Lung (tissue), 12 donors: Measurements from ENCODE around the gene MARCKS. TPM values are rescaled to one million over a fixed set of nuclear protein-coding genes. Genes with fewer than 3 reads are reported as not detected.
A peak's percentile ranks its signal among the peaks of the same experiment; 100 is the strongest.

Experiments used
- ATAC-seq: fragments of 200-7000 bp; cut with Tn5 transposase; one replicate; pipeline ENCODE4 v1.9.1; 2020; ENCODE audit warnings: moderate number of reproducible peaks; ENCODE audit not compliant: insufficient read depth, low FRiP score
- DNase-seq, 3 donors: peaks; one replicate each; pipeline ENCODE4 v3.0.0-alpha.2; 2013 to 2017
- H3K27ac ChIP-seq, 2 donors: one replicate each; pipeline ENCODE4 v1.5.1; 2013; ENCODE audit warnings: mild to moderate bottlenecking in 2 of 2, moderate library complexity in 2 of 2, control low read depth in 1 of 2, inconsistent platforms in 1 of 2, low read depth in 1 of 2, low read length in 1 of 2
- H3K27me3 ChIP-seq, 3 donors: one replicate each; pipeline ENCODE4 v1.5.1; 2013; ENCODE audit warnings: low read length in 2 of 3; ENCODE audit not compliant: control insufficient read depth in 3 of 3, insufficient read depth in 3 of 3
- H3K36me3 ChIP-seq, 4 donors: one replicate each; pipeline ENCODE4 v1.5.1; 2013; ENCODE audit warnings: low read length in 4 of 4, mild to moderate bottlenecking in 1 of 4, moderate library complexity in 1 of 4; ENCODE audit not compliant: control insufficient read depth in 4 of 4, insufficient read depth in 4 of 4
- H3K4me1 ChIP-seq, 5 donors: one replicate each; pipeline ENCODE4 v1.5.1; 2013; ENCODE audit warnings: low read length in 5 of 5, mild to moderate bottlenecking in 2 of 5, moderate library complexity in 1 of 5; ENCODE audit not compliant: control insufficient read depth in 5 of 5, insufficient read depth in 5 of 5
- H3K4me3 ChIP-seq: one replicate; pipeline ENCODE4 v1.5.1; 2013; ENCODE audit warnings: mild to moderate bottlenecking, control low read depth, moderate library complexity
- H3K9ac ChIP-seq, 2 donors: one replicate each; pipeline ENCODE4 v1.5.1; 2013; ENCODE audit warnings: low read length in 2 of 2, control low read depth in 1 of 2; ENCODE audit not compliant: insufficient read depth in 1 of 2
- H3K9me3 ChIP-seq, 4 donors: one replicate each; pipeline ENCODE4 v1.5.1; 2013; ENCODE audit warnings: low read length in 3 of 4, mild to moderate bottlenecking in 1 of 4, moderate library complexity in 1 of 4; ENCODE audit not compliant: control insufficient read depth in 4 of 4, insufficient read depth in 3 of 4
- CTCF ChIP-seq: IDR thresholded peaks from 2 replicates; pipeline ENCODE4 v1.5.1; 2012; ENCODE audit warnings: mild to moderate bottlenecking; ENCODE audit errors: control extremely low read depth, extremely low read depth
- WGBS, 2 donors: extraction: QIAGEN DNeasy Blood & Tissue Kit; methylation state at CpG; one replicate each; pipeline ENCODE4 v1.1.7; 2013; 5-methylcytosine and 5-hydroxymethylcytosine counted together
- polyA plus RNA-seq, 2 donors: library from polyadenylated mRNA; stranded (reverse); fragments of 200-250 nt; gene quantifications; one replicate each; pipeline ENCODE4 v1.2.1, GENCODE V29; 2013
- total RNA-seq, 2 donors: library from RNA; depleted of rRNA in 1 of 2; stranded (reverse); fragments of >200 nt in 1 of 2; gene quantifications; one replicate each; pipeline ENCODE4 v1.2.1, GENCODE V29; 2014 to 2021
- donor health status: control.
- donor health status: control.
- donor health status: Bipolar disorder and iron deficiency.
- donor health status: healthy.
- donor health status: DM: yes; HTN: yes; CAD: no.

The MARCKS gene
- total and polyA plus RNA-seq, 4 donors, result 17.3 to 140 (median 72.2) TPM

GRCh38 chr6:113818578-113818977 is 38.6 kb upstream of the MARCKS start:
- 89 to 95% methylated on average over 1 of the region's 1 CpG for WGBS, 2 donors

GRCh38 chr6:113819169-113819830 is 37.8 kb upstream of the MARCKS start:
- WGBS, 2 donors, result 35 to 73% methylated on average over 2 of the region's 2 CpGs
- Histone ChIP-seq H3K27me3 (no peaks in the 10 kb centered on the region), H3K9me3 (no peaks in the 10 kb centered on the region), H3K4me3 (no peak overlapping the region), H3K4me1 (peaks cover 0 to 11% (median 0%) of the 10 kb centered on the region in 5 donors), H3K27ac (no peak overlapping the region), H3K9ac (no peak overlapping the region), H3K36me3 (no peaks in the 10 kb centered on the region)
- no peak for TF ChIP-seq CTCF
- ATAC-seq, result no peak
- no peak for DNase-seq

More at GRCh38 chr6:113818578-113818977, 38.6 kb upstream of the MARCKS start:
- no peak for TF ChIP-seq CTCF
- peaks cover 0 to 8% (median 0%) of the 10 kb centered on the region in 5 donors for H3K4me1 ChIP-seq
- no peak overlapping the region for H3K4me3 ChIP-seq
- no peaks in the 10 kb centered on the region for H3K27me3 ChIP-seq
- no peaks in the 10 kb centered on the region for H3K9me3 ChIP-seq
- H3K36me3 ChIP-seq, result no peaks in the 10 kb centered on the region
- DNase-seq (peak in 1 of 3 donors; percentile 42), ATAC-seq (no peak)
- H3K27ac ChIP-seq, result no peak overlapping the region
- no peak overlapping the region for H3K9ac ChIP-seq

GRCh38 chr6:113820761-113821160 is 36.4 kb upstream of the MARCKS start:
- DNase-seq, result no peak
- TF ChIP-seq CTCF, result no peak
- H3K27me3 ChIP-seq, result no peaks in the 10 kb centered on the region
- no peaks in the 10 kb centered on the region for H3K36me3 ChIP-seq
- WGBS, 2 donors, result 97% methylated on average over 5 of the region's 5 CpGs
- no peak for ATAC-seq
- H3K9me3 ChIP-seq, result no peaks in the 10 kb centered on the region
- H3K4me1 ChIP-seq, result peaks cover 0 to 26% (median 0%) of the 10 kb centered on the region in 5 donors
- H3K9ac ChIP-seq, result no peak overlapping the region
- H3K27ac ChIP-seq, result no peak overlapping the region
- H3K4me3 ChIP-seq, result no peak overlapping the region

- WGBS, 2 donors, result 92 to 97% methylated on average over 3 of the region's 3 CpGs
- TF ChIP-seq CTCF, result no peak
- no peaks in the 10 kb centered on the region for H3K36me3 ChIP-seq
- H3K9ac ChIP-seq, result no peak overlapping the region
- H3K27me3 ChIP-seq, result no peaks in the 10 kb centered on the region
- no peaks in the 10 kb centered on the region for H3K9me3 ChIP-seq
- DNase-seq, result no peak
- ATAC-seq, result no peak
- H3K4me1 ChIP-seq, result peaks cover 0 to 32% (median 0%) of the 10 kb centered on the region in 5 donors
- H3K27ac ChIP-seq, result no peak overlapping the region
- H3K4me3 ChIP-seq, result no peak overlapping the region
Observed at GRCh38 chr6:113821445-113821844, 35.7 kb upstream of the MARCKS start.
